ENCODE measurements around the gene PPTC7.
A peak's percentile ranks its signal among the peaks of the same experiment; 100 is the strongest.
"Not testable (repeated sequence)": the region's sequence is repeated elsewhere in the genome, so short reads cannot be mapped to it uniquely, and the experiment has no call there.

The PPTC7 gene

GRCh38 chr12:110583137-110584059, at the start of gene PPTC7:
TSS of gene PPTC7 (minus strand) at chr12:110583318. CDS start at chr12:110583031, 287 bp downstream.
- peak; percentile 96 for DNase-seq

- no peak for DNase-seq
Observed at GRCh38 chr12:110627500-110628195, 44.5 kb upstream of the PPTC7 start.

- DNase-seq: no peak
Observed at GRCh38 chr12:110622582-110622981, 39.5 kb upstream of the PPTC7 start.

- no peak for DNase-seq
Observed at GRCh38 chr12:110619534-110619953, 36.4 kb upstream of the PPTC7 start.

- no peak for DNase-seq
Observed at GRCh38 chr12:110616471-110617115, 33.5 kb upstream of the PPTC7 start.

GRCh38 chr12:110615171-110615570, 32.1 kb upstream of the PPTC7 start:
- no peak for DNase-seq

GRCh38 chr12:110613771-110614684, 30.9 kb upstream of the PPTC7 start, which contains the start of gene TCTN1:
TSS of gene TCTN1 (plus strand) at chr12:110614129. CDS start at chr12:110614183, 54 bp downstream.
- DNase-seq: peak; percentile 95

- DNase-seq: no peak
Observed at GRCh38 chr12:110613071-110613770, 30.1 kb upstream of the PPTC7 start.

- DNase-seq: no peak
Observed at GRCh38 chr12:110606253-110606611, 23.1 kb upstream of the PPTC7 start.

- peak; percentile 76 for DNase-seq
Observed at GRCh38 chr12:110602085-110602814, 19.1 kb upstream of the PPTC7 start.

GRCh38 chr12:110600254-110600653, 17.1 kb upstream of the PPTC7 start:
- peak; percentile 74 for DNase-seq

GRCh38 chr12:110599334-110599733, 16.2 kb upstream of the PPTC7 start:
- no peak for DNase-seq

GRCh38 chr12:110597885-110598284, 14.8 kb upstream of the PPTC7 start:
- no peak for DNase-seq

GRCh38 chr12:110592919-110593318, 9.8 kb upstream of the PPTC7 start:
- not testable (repeated sequence) for DNase-seq

GRCh38 chr12:110592078-110592477, 9.0 kb upstream of the PPTC7 start:
- no peak for DNase-seq

- DNase-seq: no peak
Observed at GRCh38 chr12:110591451-110592051, 8.4 kb upstream of the PPTC7 start.

- DNase-seq: peak; percentile 84
Observed at GRCh38 chr12:110590806-110591326, 7.7 kb upstream of the PPTC7 start.

- no peak for DNase-seq
Observed at GRCh38 chr12:110590059-110590458, 6.9 kb upstream of the PPTC7 start.

- not testable (repeated sequence) for DNase-seq
Observed at GRCh38 chr12:110587102-110587501, 4.0 kb upstream of the PPTC7 start.

GRCh38 chr12:110585231-110585799, 2.2 kb upstream of the PPTC7 start:
- peak; percentile 60 for DNase-seq
